Astrocyte (in vitro differentiated cells and primary cell): ENCODE results near the gene APC2.

Experiments used
- CTCF ChIP-seq: IDR thresholded peaks from 2 replicates; pipeline ENCODE4 v1.5.1; 2011; ENCODE audit warnings: low read depth, mild to moderate bottlenecking, inconsistent platforms, low read length, moderate library complexity; ENCODE audit not compliant: insufficient read depth
- EZH2 ChIP-seq: IDR thresholded peaks from 2 replicates; pipeline ENCODE4 v1.6.1; 2012; ENCODE audit warnings: mild to moderate bottlenecking, low read length, inconsistent platforms; ENCODE audit not compliant: insufficient read depth

GRCh38 chr19:1468821-1469254 is 18.9 kb downstream of the APC2 start:
- TF ChIP-seq CTCF = no peak
- no peak for TF ChIP-seq EZH2
